T-helper 9 cell (primary cell): ENCODE data around the gene CTXND2.
"Not testable (repeated sequence)": the region's sequence is repeated elsewhere in the genome, so short reads cannot be mapped to it uniquely, and the experiment has no call there.

Experiments
- DNase-seq: peaks from one replicate; pipeline ENCODE4 v3.0.0-alpha.2; 2020

CTXND2 gene

GRCh38 chr1:150893336-150893913, 6.5 kb downstream of the CTXND2 start:
- no peak for DNase-seq

GRCh38 chr1:150895618-150896017, 8.7 kb downstream of the CTXND2 start:
- no peak for DNase-seq

GRCh38 chr1:150899795-150900194, 12.9 kb downstream of the CTXND2 start:
- not testable (repeated sequence) for DNase-seq

- DNase-seq, result no peak
Observed at GRCh38 chr1:150902346-150902745, 15.4 kb downstream of the CTXND2 start.

- DNase-seq, result no peak
Observed at GRCh38 chr1:150902751-150903150, 15.8 kb downstream of the CTXND2 start.

- no peak for DNase-seq
Observed at GRCh38 chr1:150905301-150905700, 18.4 kb downstream of the CTXND2 start.

- no peak for DNase-seq
Observed at GRCh38 chr1:150906329-150906728, 19.4 kb downstream of the CTXND2 start.

GRCh38 chr1:150906813-150907212, 19.9 kb downstream of the CTXND2 start:
- DNase-seq, result no peak

GRCh38 chr1:150909585-150910180, 22.7 kb downstream of the CTXND2 start:
- DNase-seq, result no peak

- no peak for DNase-seq
Observed at GRCh38 chr1:150912623-150913022, 25.7 kb downstream of the CTXND2 start.

- DNase-seq, result no peak
Observed at GRCh38 chr1:150917387-150917786, 30.5 kb downstream of the CTXND2 start.

- peak; percentile 57 for DNase-seq
Observed at GRCh38 chr1:150922519-150922975, 35.6 kb downstream of the CTXND2 start.

GRCh38 chr1:150925080-150925479, 38.1 kb downstream of the CTXND2 start:
- DNase-seq, result no peak

GRCh38 chr1:150926097-150926741, 39.3 kb downstream of the CTXND2 start, which contains the start of gene SETDB1:
TSS of gene SETDB1 (plus strand) at chr1:150926363. CDS start at chr1:150927715, 1,352 bp downstream.
- DNase-seq, result peak; percentile 81

- no peak for DNase-seq
Observed at GRCh38 chr1:150927624-150928023, 40.7 kb downstream of the CTXND2 start.

GRCh38 chr1:150928286-150928685, 41.4 kb downstream of the CTXND2 start:
- DNase-seq, result no peak

GRCh38 chr1:150928775-150929174, 41.8 kb downstream of the CTXND2 start:
- not testable (repeated sequence) for DNase-seq

- DNase-seq, result no peak
Observed at GRCh38 chr1:150931773-150932172, 44.8 kb downstream of the CTXND2 start.

- DNase-seq, result no peak
Observed at GRCh38 chr1:150944856-150945255, 57.9 kb downstream of the CTXND2 start.

GRCh38 chr1:150954708-150955107, 67.8 kb downstream of the CTXND2 start:
- no peak for DNase-seq

- no peak for DNase-seq
Observed at GRCh38 chr1:150955280-150955679, 68.3 kb downstream of the CTXND2 start.

- no peak for DNase-seq
Observed at GRCh38 chr1:150957666-150958065, 70.7 kb downstream of the CTXND2 start.

GRCh38 chr1:150960646-150961045, 73.7 kb downstream of the CTXND2 start:
- no peak for DNase-seq

- DNase-seq, result no peak
Observed at GRCh38 chr1:150961756-150962155, 74.8 kb downstream of the CTXND2 start.
